Hepatocyte (in vitro differentiated cells): ENCODE measurements around the gene QSOX2. TPM values are rescaled to one million over a fixed set of nuclear protein-coding genes. Genes with fewer than 3 reads are reported as not detected.

ENCODE experiments used
- DNase-seq: peaks from one replicate; pipeline ENCODE4 v3.0.0-alpha.2; 2016; ENCODE audit warnings: low spot score
- H2AFZ ChIP-seq: fragments of 200-600 bp; sonication (generic); 2 replicates; pipeline ENCODE4 v1.6.0; 2016; ENCODE audit warnings: antibody characterized with exemption, mild to moderate bottlenecking
- H3K27ac ChIP-seq: fragments of 200-600 bp; sonication (generic); 2 replicates; pipeline ENCODE4 v1.5.1; 2016; ENCODE audit warnings: mild to moderate bottlenecking
- H3K27me3 ChIP-seq: fragments of 200-600 bp; sonication (generic); 2 replicates; pipeline ENCODE4 v1.6.1; 2016
- H3K36me3 ChIP-seq: fragments of 200-600 bp; sonication (generic); replicated peaks from 2 replicates; pipeline ENCODE4 v1.5.1; 2016; ENCODE audit warnings: low read depth; ENCODE audit not compliant: insufficient read depth
- H3K4me1 ChIP-seq: fragments of 200-600 bp; sonication (generic); 2 replicates; pipeline ENCODE4 v1.5.1; 2016; ENCODE audit warnings: mild to moderate bottlenecking, moderate library complexity; ENCODE audit not compliant: insufficient read depth
- H3K4me2 ChIP-seq: fragments of 200-600 bp; sonication (generic); 2 replicates; pipeline ENCODE4 v1.6.0; 2016
- H3K4me3 ChIP-seq: fragments of 200-600 bp; sonication (generic); 2 replicates; pipeline ENCODE4 v1.5.1; 2016; ENCODE audit warnings: mild to moderate bottlenecking
- H3K79me2 ChIP-seq: fragments of 200-600 bp; sonication (generic); 2 replicates; pipeline ENCODE4 v1.6.0; 2017; ENCODE audit warnings: mild to moderate bottlenecking
- H3K9me2 ChIP-seq: fragments of 200-600 bp; sonication (generic); replicated peaks from 2 replicates; pipeline ENCODE4 v1.6.0; 2017; ENCODE audit warnings: mild to moderate bottlenecking; ENCODE audit not compliant: insufficient read depth
- H3K9me3 ChIP-seq: fragments of 200-600 bp; sonication (generic); 2 replicates; pipeline ENCODE4 v1.5.1; 2016; ENCODE audit warnings: low read depth, mild to moderate bottlenecking
- H4K20me1 ChIP-seq: fragments of 200-600 bp; sonication (generic); 2 replicates; pipeline ENCODE4 v1.6.0; 2016; ENCODE audit warnings: mild to moderate bottlenecking; ENCODE audit not compliant: insufficient read depth, poor library complexity, severe bottlenecking
- CTCF ChIP-seq: fragments of 200-600 bp; sonication (generic); IDR thresholded peaks from 2 replicates; pipeline ENCODE4 v1.5.1; 2016; ENCODE audit warnings: antibody characterized with exemption, mild to moderate bottlenecking; ENCODE audit not compliant: poor library complexity
- EZH2 ChIP-seq: fragments of 200-600 bp; sonication (generic); IDR thresholded peaks from 2 replicates; pipeline ENCODE4 v1.6.1; 2016; ENCODE audit warnings: antibody characterized with exemption, mild to moderate bottlenecking, borderline replicate concordance
- EZH2phosphoT487 ChIP-seq: fragments of 200-600 bp; sonication (generic); IDR thresholded peaks from one replicate; pipeline ENCODE4 v1.6.1; 2018; ENCODE audit warnings: antibody characterized with exemption, mild to moderate bottlenecking, low read depth, moderate library complexity; ENCODE audit not compliant: unreplicated experiment, severe bottlenecking
- WGBS: methylation state at CpG from one replicate; pipeline ENCODE4 v1.1.6; 2016; ENCODE audit warnings: low lambda C conversion rate; ENCODE audit errors: missing lambda C conversion rate; 5-methylcytosine and 5-hydroxymethylcytosine counted together
- polyA plus RNA-seq: library from polyadenylated mRNA; unstranded; fragments of >200 nt; fragmentation: Nextera tagmentation; extraction: Ambion mirVana; gene quantifications from 2 replicates; pipeline ENCODE4 v1.2.1, GENCODE V29; 2016
- total RNA-seq: library from RNA; depleted of rRNA; stranded (reverse); fragments of >200 nt; gene quantifications from 2 replicates; pipeline ENCODE4 v1.2.3, GENCODE V29; 2014

Gene QSOX2
- total and polyA plus RNA-seq, 2 experiments from 2014 or later = 3.3 to 11.0 TPM

- TF ChIP-seq EZH2 (no peak), EZH2phosphoT487 (no peak), CTCF (no peak)
- no peak for DNase-seq
- H3K4me2 ChIP-seq = no peak overlapping the region
- H3K27me3 ChIP-seq = peaks cover 14% of the 10 kb centered on the region
- H3K4me1 ChIP-seq = no peaks in the 10 kb centered on the region
- no peaks in the 10 kb centered on the region for H3K79me2 ChIP-seq
- H3K4me3 ChIP-seq = no peak overlapping the region
- H4K20me1 ChIP-seq = no peaks in the 10 kb centered on the region
- H2AFZ ChIP-seq = no peak overlapping the region
- 86% methylated on average over 9 of the region's 9 CpGs for WGBS
- no peaks in the 10 kb centered on the region for H3K9me2 ChIP-seq
- no peaks in the 10 kb centered on the region for H3K36me3 ChIP-seq
- H3K9me3 ChIP-seq = no peaks in the 10 kb centered on the region
- no peak overlapping the region for H3K27ac ChIP-seq
Observed at GRCh38 chr9:136278221-136278620, 32.6 kb upstream of the QSOX2 start.

- Histone ChIP-seq H3K9me3 (no peaks in the 10 kb centered on the region), H3K9me2 (no peaks in the 10 kb centered on the region), H3K4me3 (no peak overlapping the region), H3K36me3 (no peaks in the 10 kb centered on the region), H3K27ac (no peak overlapping the region), H3K4me1 (no peaks in the 10 kb centered on the region), H3K4me2 (no peak overlapping the region), H3K27me3 (peaks cover 14% of the 10 kb centered on the region), H2AFZ (no peak overlapping the region), H3K79me2 (no peaks in the 10 kb centered on the region), H4K20me1 (no peaks in the 10 kb centered on the region)
- TF ChIP-seq EZH2phosphoT487 (no peak), CTCF (no peak), EZH2 (no peak)
- no peak for DNase-seq
- 89% methylated on average over 14 of the region's 14 CpGs for WGBS
Observed at GRCh38 chr9:136277746-136278145, 32.1 kb upstream of the QSOX2 start.

- H3K9me3 ChIP-seq = no peaks in the 10 kb centered on the region
- H3K36me3 ChIP-seq = no peaks in the 10 kb centered on the region
- 86% methylated on average over 11 of the region's 11 CpGs for WGBS
- no peaks in the 10 kb centered on the region for H3K4me1 ChIP-seq
- H3K27me3 ChIP-seq = peaks cover 14% of the 10 kb centered on the region
- H4K20me1 ChIP-seq = no peaks in the 10 kb centered on the region
- H3K9me2 ChIP-seq = no peaks in the 10 kb centered on the region
- DNase-seq = no peak
- H3K79me2 ChIP-seq = no peaks in the 10 kb centered on the region
- no peak overlapping the region for H3K4me2 ChIP-seq
- no peak for TF ChIP-seq EZH2phosphoT487
- no peak for TF ChIP-seq EZH2
- no peak overlapping the region for H3K27ac ChIP-seq
- no peak overlapping the region for H2AFZ ChIP-seq
- no peak overlapping the region for H3K4me3 ChIP-seq
Observed at GRCh38 chr9:136276716-136277115, 31.1 kb upstream of the QSOX2 start.

GRCh38 chr9:136275655-136276429, 30.2 kb upstream of the QSOX2 start:
- 75% methylated on average over 18 of the region's 21 CpGs for WGBS
- H3K27me3 ChIP-seq = peaks cover 14% of the 10 kb centered on the region
- H3K27ac ChIP-seq = no peak overlapping the region
- no peak overlapping the region for H2AFZ ChIP-seq
- H3K4me2 ChIP-seq = no peak overlapping the region
- no peak overlapping the region for H3K4me3 ChIP-seq
- no peaks in the 10 kb centered on the region for H3K4me1 ChIP-seq
- no peaks in the 10 kb centered on the region for H3K36me3 ChIP-seq
- DNase-seq = no peak
- no peaks in the 10 kb centered on the region for H3K79me2 ChIP-seq
- H3K9me2 ChIP-seq = no peaks in the 10 kb centered on the region
- no peaks in the 10 kb centered on the region for H4K20me1 ChIP-seq
- no peaks in the 10 kb centered on the region for H3K9me3 ChIP-seq
- TF ChIP-seq EZH2 = no peak
- TF ChIP-seq EZH2phosphoT487 = no peak
- no peak for TF ChIP-seq CTCF
